ENCODE data around the gene IFT43. TPM values are rescaled to one million over a fixed set of nuclear protein-coding genes. Genes with fewer than 3 reads are reported as not detected.

IFT43 gene
- total and polyA plus RNA-seq, 10 of the 15 experiments (the other 5 are each of a cell fraction or from before 2014, with no cell fraction given) = 8.2 to 24.8 (median 14.0) TPM

DNA sequence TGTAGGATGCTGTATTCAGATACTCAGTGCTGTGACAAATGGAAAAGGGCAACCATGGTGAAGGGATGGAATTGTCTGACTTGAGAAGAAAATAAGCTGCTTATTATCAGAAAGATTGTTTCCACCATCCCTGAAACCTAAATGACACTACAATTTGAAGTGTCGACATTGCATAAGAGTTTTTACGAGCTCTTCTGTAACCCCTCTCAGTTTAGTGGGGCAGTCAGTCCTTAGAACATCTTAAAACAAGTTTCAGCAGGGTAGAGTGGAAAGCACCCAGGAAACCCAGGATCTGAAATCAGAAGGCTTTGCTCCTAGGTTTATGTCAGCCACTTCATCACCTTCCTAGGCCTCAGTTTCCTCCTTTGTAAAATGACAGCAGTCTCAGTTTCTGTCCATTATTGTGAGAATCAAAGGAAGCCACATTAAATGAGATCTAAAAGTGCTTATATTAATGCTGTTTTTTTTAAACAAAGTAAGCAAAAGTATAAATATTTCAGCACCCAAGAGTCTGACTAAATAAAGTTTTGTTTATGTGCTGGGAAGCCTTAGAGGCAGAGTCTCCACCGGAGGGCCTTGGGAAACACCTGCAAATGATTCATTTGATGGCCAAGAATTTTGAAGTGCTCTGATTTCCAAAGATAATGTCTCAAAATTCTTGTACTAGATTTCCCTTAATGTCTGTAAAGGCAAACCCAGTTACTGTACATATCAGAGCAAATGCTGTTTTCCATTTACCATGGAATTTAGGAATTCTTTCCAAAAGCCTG, 1.8 kb downstream of the IFT43 start:
- POLR2A ChIA-PET = no interaction called here
- H3K27ac ChIP-seq (ENCODE audit: control insufficient read depth, insufficient read depth) = no peak overlapping the region
- H3K4me2 ChIP-seq (ENCODE audit: control insufficient read depth, insufficient read depth) = no peak overlapping the region
- ATAC-seq (no peak), DNase-seq (ENCODE audit: low read depth, low spot score) (no peak), FAIRE-seq (no peak)
- H3K36me3 ChIP-seq (ENCODE audit: control insufficient read depth in 2 of 2, insufficient read depth in 2 of 2, low read length in 1 of 2) = no peaks in the 10 kb centered on the region
- RAD21 ChIA-PET (ENCODE audit: unreplicated experiment) = interaction anchor here (1.0 to 1.4 kb wide), 3 partner anchors 27 to 278 kb away, joined by 3 to 5 read pairs (median 4); no protein-coding TSS in a partner anchor
- H3K4me1 ChIP-seq (ENCODE audit: control insufficient read depth, insufficient read depth, low read length) = peaks cover 6% of the 10 kb centered on the region; the same call in 1 of the 2 replicates
- SMC1A ChIA-PET (ENCODE audit: uncharacterized antibody, unreplicated experiment) = no interaction called here
- intact Hi-C loops (cut with micrococcal nuclease; ENCODE audit: unreplicated experiment) = loop anchor here (10.0 kb wide), 1 partner anchor 413 kb away; the partner anchor contains the start of gene FLVCR2
- CTCF ChIA-PET = interaction anchor here (13.3 to 15.4 kb wide), 2 partner anchors 81 to 276 kb away, joined by 276 to 390 read pairs; no protein-coding TSS in a partner anchor
- H3K79me2 ChIP-seq (ENCODE audit: control insufficient read depth, insufficient read depth, low read length) = peaks cover 1% of the 10 kb centered on the region; the same call in 1 of the 2 replicates
- H3K27me3 ChIP-seq (replicated peaks in 1 of 2; ENCODE audit: control insufficient read depth in 2 of 2, insufficient read depth in 2 of 2, low read length in 1 of 2) = no peaks in the 10 kb centered on the region; a peak in 1 of 4 replicates
- H4K20me1 ChIP-seq (ENCODE audit: control insufficient read depth, insufficient read depth) = no peaks in the 10 kb centered on the region
- no TSS peak for BruUV-seq (replicated peaks)
- H3K9me3 ChIP-seq (replicated peaks; ENCODE audit: control insufficient read depth, insufficient read depth, low read length) = no peaks in the 10 kb centered on the region
- no peak overlapping the region for H3K9ac ChIP-seq (ENCODE audit: control insufficient read depth, insufficient read depth, low read length)
- TF ChIP-seq NR2C1 (IDR thresholded peaks at IDR 0.05) (no peak), RFX5 (IDR thresholded peaks at IDR 0.05; ENCODE audit: low read depth, low read length) (no peak), KAT2A (conservative IDR thresholded peaks at IDR 0.05; ENCODE audit: control insufficient read depth, low read depth, low read length) (no peak), ZSCAN29 (IDR thresholded peaks at IDR 0.05) (no peak), SIN3A (IDR thresholded peaks at IDR 0.05; ENCODE audit: low read depth, low read length) (no peak), SMAD5 (IDR thresholded peaks at IDR 0.05; ENCODE audit: low read depth) (no peak), ATF7 (IDR thresholded peaks at IDR 0.05; ENCODE audit: low read depth) (no peak)
- H2AFZ ChIP-seq (ENCODE audit: control insufficient read depth, low read depth, low read length) = no peak overlapping the region
- in situ Hi-C loops (cut with MboI) = loop anchor here (10.0 kb wide), 1 partner anchor 413 kb away; the partner anchor contains the start of gene FLVCR2
- 70% methylated on average over 3 of the region's 3 CpGs for WGBS (ENCODE audit: insufficient coverage, insufficient replicate concordance, low lambda C conversion rate, missing lambda C conversion rate)
- H3K4me3 ChIP-seq = no peak overlapping the region
